ENCODE measurements around the gene RABGAP1.

- TF ChIP-seq ZEB2 (tag by site-specific recombination; IDR thresholded peaks at IDR 0.05) (no peak), ZNF221 (tag by site-specific recombination; IDR thresholded peaks at IDR 0.05; ENCODE audit: borderline replicate concordance) (no peak), IKZF3 (tag by site-specific recombination; IDR thresholded peaks at IDR 0.05) (no peak), ZNF510 (tag by site-specific recombination; IDR thresholded peaks at IDR 0.05; ENCODE audit: insufficient replicate concordance) (no peak), ZNF10 (tag by site-specific recombination; IDR thresholded peaks at IDR 0.05) (no peak), ZNF133 (tag by site-specific recombination; IDR thresholded peaks at IDR 0.05) (no peak), ZNF155 (tag by site-specific recombination; IDR thresholded peaks at IDR 0.05) (no peak), ZNF274 (IDR thresholded peaks at IDR 0.05; ENCODE audit: low read length) (no peak), ZNF274 (tag by site-specific recombination; IDR thresholded peaks at IDR 0.05; ENCODE audit: borderline replicate concordance) (no peak), ZNF175 (tag by site-specific recombination; IDR thresholded peaks at IDR 0.05) (no peak)
- TF ChIP-seq, protein P1, sequence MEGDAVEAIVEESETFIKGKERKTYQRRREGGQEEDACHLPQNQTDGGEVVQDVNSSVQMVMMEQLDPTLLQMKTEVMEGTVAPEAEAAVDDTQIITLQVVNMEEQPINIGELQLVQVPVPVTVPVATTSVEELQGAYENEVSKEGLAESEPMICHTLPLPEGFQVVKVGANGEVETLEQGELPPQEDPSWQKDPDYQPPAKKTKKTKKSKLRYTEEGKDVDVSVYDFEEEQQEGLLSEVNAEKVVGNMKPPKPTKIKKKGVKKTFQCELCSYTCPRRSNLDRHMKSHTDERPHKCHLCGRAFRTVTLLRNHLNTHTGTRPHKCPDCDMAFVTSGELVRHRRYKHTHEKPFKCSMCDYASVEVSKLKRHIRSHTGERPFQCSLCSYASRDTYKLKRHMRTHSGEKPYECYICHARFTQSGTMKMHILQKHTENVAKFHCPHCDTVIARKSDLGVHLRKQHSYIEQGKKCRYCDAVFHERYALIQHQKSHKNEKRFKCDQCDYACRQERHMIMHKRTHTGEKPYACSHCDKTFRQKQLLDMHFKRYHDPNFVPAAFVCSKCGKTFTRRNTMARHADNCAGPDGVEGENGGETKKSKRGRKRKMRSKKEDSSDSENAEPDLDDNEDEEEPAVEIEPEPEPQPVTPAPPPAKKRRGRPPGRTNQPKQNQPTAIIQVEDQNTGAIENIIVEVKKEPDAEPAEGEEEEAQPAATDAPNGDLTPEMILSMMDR (tag by site-specific recombination; IDR thresholded peaks at IDR 0.05): no peak
Measured at GRCh38 chr9:123131993-123132392, 191.2 kb downstream of the RABGAP1 start.

Data from HEK293 (cell line).